GM12878 (cell line): ENCODE data around the gene DENND6B. TPM values are rescaled to one million over a fixed set of nuclear protein-coding genes. Genes with fewer than 3 reads are reported as not detected.

Experiments used
- ATF7 ChIP-seq: fragments of 450-650 bp; IDR thresholded peaks from 2 replicates; pipeline ENCODE4 v1.6.1; 2016; ENCODE audit warnings: low read depth, mild to moderate bottlenecking
- BCLAF1 ChIP-seq: fragments of 450-650 bp; IDR thresholded peaks from 2 replicates; pipeline ENCODE4 v1.6.1; 2017; ENCODE audit warnings: antibody characterized with exemption, mild to moderate bottlenecking, moderate library complexity
- BRCA1 ChIP-seq: IDR thresholded peaks from 2 replicates; pipeline ENCODE4 v1.6.1; 2011; ENCODE audit warnings: low read depth, low read length, improper control_type of control experiment
- CEBPB ChIP-seq, 2 experiments: fragments of 150-350 bp in 1 of 2; IDR thresholded peaks; 2 replicates each; pipeline ENCODE4 v1.6.1; 2012 to 2014; ENCODE audit warnings: low read depth in 2 of 2, low read length in 2 of 2, borderline replicate concordance in 1 of 2, inconsistent platforms in 1 of 2
- ETV6 ChIP-seq, 2 experiments: fragments of 450-650 bp in 1 of 2; IDR thresholded peaks in 1 of 2; conservative IDR thresholded peaks in 1 of 2; 2 replicates each; pipeline ENCODE4 v1.6.1; 2014; ENCODE audit warnings: antibody characterized with exemption in 1 of 2, borderline replicate concordance in 1 of 2, low read depth in 1 of 2, mild to moderate bottlenecking in 1 of 2, moderate library complexity in 1 of 2
- EZH2 ChIP-seq: IDR thresholded peaks from 2 replicates; pipeline ENCODE4 v1.6.1; 2012; ENCODE audit warnings: low read depth, mild to moderate bottlenecking, control low read depth, inconsistent platforms, low read length, borderline replicate concordance; ENCODE audit not compliant: control insufficient read depth
- HDAC2 ChIP-seq: fragments of 200-600 bp; sonication (generic); IDR thresholded peaks from 2 replicates; pipeline ENCODE4 v1.6.1; 2017
- JUNB ChIP-seq: IDR thresholded peaks from 2 replicates; pipeline ENCODE4 v1.6.1; 2016; ENCODE audit warnings: antibody characterized with exemption, mild to moderate bottlenecking
- JUND ChIP-seq: IDR thresholded peaks from 2 replicates; pipeline ENCODE4 v1.6.1; 2012; ENCODE audit warnings: low read depth, mild to moderate bottlenecking, low read length, improper control_type of control experiment, moderate library complexity
- NFYA ChIP-seq: IDR thresholded peaks from 2 replicates; pipeline ENCODE4 v1.6.1; 2011; ENCODE audit warnings: low read depth, mild to moderate bottlenecking, low read length, improper control_type of control experiment, borderline replicate concordance
- RAD21 ChIP-seq: IDR thresholded peaks from 2 replicates; pipeline ENCODE4 v1.6.1; 2011; ENCODE audit warnings: mild to moderate bottlenecking, low read depth, low read length, moderate library complexity; ENCODE audit not compliant: insufficient read depth
- SREBF1 ChIP-seq: IDR thresholded peaks from 2 replicates; pipeline ENCODE4 v1.6.1; 2012; ENCODE audit warnings: mild to moderate bottlenecking, low read length
- SREBF2 ChIP-seq: IDR thresholded peaks from 2 replicates; pipeline ENCODE4 v1.6.1; 2012; ENCODE audit warnings: mild to moderate bottlenecking, low read length
- TAF1 ChIP-seq: IDR thresholded peaks from 2 replicates; pipeline ENCODE4 v1.6.1; 2011; ENCODE audit warnings: mild to moderate bottlenecking, low read depth, low read length, borderline replicate concordance
- YBX1 ChIP-seq: fragments of 450-650 bp; IDR thresholded peaks from 2 replicates; pipeline ENCODE4 v1.6.1; 2016; ENCODE audit warnings: antibody characterized with exemption
- ZNF217 ChIP-seq: fragments of 450-650 bp; IDR thresholded peaks from 2 replicates; pipeline ENCODE4 v1.6.1; 2017; ENCODE audit warnings: antibody characterized with exemption, mild to moderate bottlenecking
- ZSCAN29 ChIP-seq: fragments of 450-650 bp; IDR thresholded peaks from 2 replicates; pipeline ENCODE4 v1.6.1; 2017; ENCODE audit warnings: mild to moderate bottlenecking, moderate library complexity
- polyA plus RNA-seq, 11 experiments: library from polyadenylated mRNA; depleted of rRNA in 4 of 11; unstranded in 6 of 11; stranded (reverse) in 5 of 11; fragments of >200 nt; fragmentation: Nextera tagmentation in 4 of 11; fragmentation: Illumina TruSeq in 1 of 11; extraction: Ambion mirVana in 4 of 11; extraction: Trizol in 1 of 11; gene quantifications; 1 replicate in 1 of 11; 2 replicates in 10 of 11; pipeline versions ENCODE4 v1.2.1 to v1.2.3, GENCODE V29; 2011 to 2016; ENCODE audit warnings: inconsistent platforms in 2 of 11, missing spikeins in 2 of 11, low read depth in 1 of 11
- total RNA-seq, 4 experiments: library from RNA; depleted of rRNA in 3 of 4; stranded (reverse); fragments of >200 nt in 3 of 4; fragmentation: Illumina TruSeq in 1 of 4; extraction: Trizol in 1 of 4; gene quantifications; 2 replicates each; pipeline versions ENCODE4 v1.2.1 to v1.2.3, GENCODE V29; 2013 to 2021
- TF ChIP-seq, protein P1 (sequence below): fragments of 450-650 bp; formaldehyde crosslinking; IDR thresholded peaks from 2 replicates; pipeline ENCODE4 v1.4.0; 2020; ENCODE audit warnings: mild to moderate bottlenecking, moderate library complexity
- TF ChIP-seq, protein P2 (sequence below): IDR thresholded peaks from 2 replicates; pipeline ENCODE4 v1.6.1; 2011; ENCODE audit warnings: borderline replicate concordance, low read depth, mild to moderate bottlenecking, moderate library complexity, mixed read lengths, low read length; ENCODE audit not compliant: insufficient read depth; ENCODE audit errors: extremely low read length

DENND6B gene
- total and polyA plus RNA-seq, 10 of the 15 experiments (the other 5 are each of a cell fraction or from before 2014, with no cell fraction given) = 0.72 to 11.3 (median 6.2) TPM

DNA sequence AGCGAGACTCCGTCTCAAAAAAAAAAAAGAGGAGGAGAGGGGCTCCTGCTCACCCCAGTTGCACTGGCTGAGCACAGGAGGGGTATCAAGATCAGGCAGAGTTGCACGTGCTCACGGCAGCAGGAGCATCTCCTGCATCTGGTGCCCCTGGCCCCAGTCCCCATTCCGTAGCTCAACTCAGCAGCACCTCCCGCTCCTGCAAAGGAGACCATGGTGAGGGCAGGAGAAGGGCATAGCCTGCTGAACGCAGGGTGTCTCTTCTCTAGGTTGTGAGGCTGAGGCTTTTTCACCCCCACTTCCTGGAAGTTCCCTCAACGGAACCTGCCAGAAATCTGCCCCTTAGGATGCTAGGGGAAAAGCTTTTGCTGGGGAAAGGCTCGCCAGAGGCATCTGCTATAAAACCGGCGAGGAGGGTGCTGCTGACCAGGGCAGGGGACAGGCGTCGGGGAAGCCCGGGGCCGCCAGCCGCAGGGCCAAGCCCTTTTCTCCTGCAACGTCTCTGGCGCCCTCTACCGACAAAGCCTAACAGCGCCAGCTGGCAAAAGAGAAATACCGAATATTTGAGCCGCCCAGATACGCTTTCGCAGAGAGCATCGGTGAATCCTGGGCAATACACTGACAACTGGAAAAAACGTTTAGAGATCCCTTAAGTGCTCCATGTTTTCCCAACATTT is 15.3 kb upstream of the DENND6B start (continued):
- TF ChIP-seq NFYA (no peak), EZH2 (no peak), RAD21 (peak; percentile 93), ATF7 (no peak), SREBF2 (no peak), JUNB (no peak), ZSCAN29 (peak; percentile 84; the same call in 1 of the 2 replicates), ETV6 (conservative IDR thresholded peaks at IDR 0.05 in 1 of 2, IDR thresholded peaks at IDR 0.05 in 1 of 2; ENCODE audit: borderline replicate concordance in 1 of 2, low read depth in 1 of 2) (no peak), BCLAF1 (no peak), YBX1 (no peak), BRCA1 (no peak), CEBPB (IDR thresholded peaks at IDR 0.05; ENCODE audit: borderline replicate concordance in 1 of 2, low read depth in 2 of 2, low read length in 2 of 2) (no peak), TAF1 (no peak), JUND (no peak), SREBF1 (no peak), ZNF217 (no peak), HDAC2 (no peak)
- TF ChIP-seq, protein P1, sequence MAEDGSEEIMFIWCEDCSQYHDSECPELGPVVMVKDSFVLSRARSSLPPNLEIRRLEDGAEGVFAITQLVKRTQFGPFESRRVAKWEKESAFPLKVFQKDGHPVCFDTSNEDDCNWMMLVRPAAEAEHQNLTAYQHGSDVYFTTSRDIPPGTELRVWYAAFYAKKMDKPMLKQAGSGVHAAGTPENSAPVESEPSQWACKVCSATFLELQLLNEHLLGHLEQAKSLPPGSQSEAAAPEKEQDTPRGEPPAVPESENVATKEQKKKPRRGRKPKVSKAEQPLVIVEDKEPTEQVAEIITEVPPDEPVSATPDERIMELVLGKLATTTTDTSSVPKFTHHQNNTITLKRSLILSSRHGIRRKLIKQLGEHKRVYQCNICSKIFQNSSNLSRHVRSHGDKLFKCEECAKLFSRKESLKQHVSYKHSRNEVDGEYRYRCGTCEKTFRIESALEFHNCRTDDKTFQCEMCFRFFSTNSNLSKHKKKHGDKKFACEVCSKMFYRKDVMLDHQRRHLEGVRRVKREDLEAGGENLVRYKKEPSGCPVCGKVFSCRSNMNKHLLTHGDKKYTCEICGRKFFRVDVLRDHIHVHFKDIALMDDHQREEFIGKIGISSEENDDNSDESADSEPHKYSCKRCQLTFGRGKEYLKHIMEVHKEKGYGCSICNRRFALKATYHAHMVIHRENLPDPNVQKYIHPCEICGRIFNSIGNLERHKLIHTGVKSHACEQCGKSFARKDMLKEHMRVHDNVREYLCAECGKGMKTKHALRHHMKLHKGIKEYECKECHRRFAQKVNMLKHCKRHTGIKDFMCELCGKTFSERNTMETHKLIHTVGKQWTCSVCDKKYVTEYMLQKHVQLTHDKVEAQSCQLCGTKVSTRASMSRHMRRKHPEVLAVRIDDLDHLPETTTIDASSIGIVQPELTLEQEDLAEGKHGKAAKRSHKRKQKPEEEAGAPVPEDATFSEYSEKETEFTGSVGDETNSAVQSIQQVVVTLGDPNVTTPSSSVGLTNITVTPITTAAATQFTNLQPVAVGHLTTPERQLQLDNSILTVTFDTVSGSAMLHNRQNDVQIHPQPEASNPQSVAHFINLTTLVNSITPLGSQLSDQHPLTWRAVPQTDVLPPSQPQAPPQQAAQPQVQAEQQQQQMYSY (CRISPR knock-in tag) = no peak
- TF ChIP-seq, protein P2, sequence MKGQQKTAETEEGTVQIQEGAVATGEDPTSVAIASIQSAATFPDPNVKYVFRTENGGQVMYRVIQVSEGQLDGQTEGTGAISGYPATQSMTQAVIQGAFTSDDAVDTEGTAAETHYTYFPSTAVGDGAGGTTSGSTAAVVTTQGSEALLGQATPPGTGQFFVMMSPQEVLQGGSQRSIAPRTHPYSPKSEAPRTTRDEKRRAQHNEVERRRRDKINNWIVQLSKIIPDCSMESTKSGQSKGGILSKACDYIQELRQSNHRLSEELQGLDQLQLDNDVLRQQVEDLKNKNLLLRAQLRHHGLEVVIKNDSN = no peak
